Colonic mucosa (tissue), 4 donors: ENCODE measurements around the gene SARM1. TPM values are rescaled to one million over a fixed set of nuclear protein-coding genes. Genes with fewer than 3 reads are reported as not detected.

Experiments used
- DNase-seq: peaks from one replicate; pipeline ENCODE4 v3.0.0-alpha.2; 2020
- H3K27ac ChIP-seq: fragments of 200-600 bp; one replicate; pipeline ENCODE4 v1.8.0; 2021
- H3K27me3 ChIP-seq: fragments of 200-600 bp; one replicate; pipeline ENCODE4 v1.8.0; 2021
- H3K36me3 ChIP-seq: fragments of 200-600 bp; one replicate; pipeline ENCODE4 v1.8.0; 2021
- H3K4me1 ChIP-seq: fragments of 200-600 bp; one replicate; pipeline ENCODE4 v1.8.0; 2021; ENCODE audit warnings: mild to moderate bottlenecking
- H3K4me3 ChIP-seq: fragments of 200-600 bp; one replicate; pipeline ENCODE4 v1.8.0; 2021
- H3K9ac ChIP-seq, 2 donors: one replicate each; pipeline ENCODE4 v1.7.0; 2013; ENCODE audit warnings: control low read depth in 2 of 2, low read depth in 2 of 2, low read length in 2 of 2
- H3K9me3 ChIP-seq: fragments of 200-600 bp; one replicate; pipeline ENCODE4 v1.8.0; 2021
- CTCF ChIP-seq: fragments of 200-600 bp; IDR thresholded peaks from one replicate; pipeline ENCODE4 v1.8.0; 2022; ENCODE audit warnings: antibody characterized with exemption, mild to moderate bottlenecking
- intact Hi-C: fragments of 100-400 bp; cut with DNase I; formaldehyde crosslinking; loops from one replicate; pipeline ENCODE4 v1.14.1; 2022
- total RNA-seq, 2 donors: library from RNA; stranded (reverse); fragmentation: NEBNext Ultra II Directional in 1 of 2; extraction: Animal tissue kit (Norgen Biotek cat#: 25700) in 1 of 2; gene quantifications; one replicate each; pipeline ENCODE4 v1.2.1, GENCODE V29; 2021
- donor health status: healthy.
- donor health status: DM: no; HTN: no; CAD: no.
- donor health status: DM: no; HTN: no; CAD: no.

SARM1 gene
- total RNA-seq, 2 donors from 2014 or later: 7.7 to 10.8 TPM

- Histone ChIP-seq H3K4me1 (peaks cover 4% of the 10 kb centered on the region), H3K27ac (peak within 1 kb of the TSS; percentile 23), H3K4me3 (no peak within 1 kb of the TSS), H3K9me3 (no peaks in the 10 kb centered on the region), H3K36me3 (no peaks in the 10 kb centered on the region), H3K27me3 (peaks cover 16% of the 10 kb centered on the region), H3K9ac (no peak within 1 kb of the TSS)
- intact Hi-C loops: no loop called here
- no peak for DNase-seq
- TF ChIP-seq CTCF: no peak
Observed at GRCh38 chr17:28370035-28370743, 1.3 kb upstream of the SARM1 start, which contains the start of gene VTN. Gene VTN (minus strand): TSS chr17:28370307. CDS start chr17:28370203, 104 bp downstream.

DNA sequence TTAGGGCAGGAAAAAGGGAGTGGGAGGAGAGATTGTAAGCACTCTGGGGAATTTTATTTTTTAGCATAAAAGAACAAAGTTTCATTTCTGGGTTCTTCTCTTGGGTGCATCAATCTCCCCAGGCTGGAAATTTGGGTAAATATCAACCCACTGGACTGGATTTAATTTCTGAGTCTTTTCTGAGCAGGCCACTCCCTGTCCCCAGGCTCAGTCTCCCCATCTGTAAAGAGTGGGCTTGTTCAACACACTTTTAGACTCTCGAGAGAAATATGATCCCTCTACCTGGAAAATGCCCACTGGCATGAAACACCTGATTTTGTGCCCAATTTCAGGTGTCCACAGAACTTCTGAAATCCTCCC, 770 bp upstream of the SARM1 start:
- Histone ChIP-seq H3K27ac (peak overlapping the region; percentile 23), H3K4me3 (no peak overlapping the region), H3K9me3 (no peaks in the 10 kb centered on the region), H3K36me3 (no peaks in the 10 kb centered on the region), H3K9ac (no peak overlapping the region), H3K4me1 (peaks cover 4% of the 10 kb centered on the region), H3K27me3 (peaks cover 16% of the 10 kb centered on the region)
- DNase-seq: no peak
- intact Hi-C loops: no loop called here
- no peak for TF ChIP-seq CTCF

DNA sequence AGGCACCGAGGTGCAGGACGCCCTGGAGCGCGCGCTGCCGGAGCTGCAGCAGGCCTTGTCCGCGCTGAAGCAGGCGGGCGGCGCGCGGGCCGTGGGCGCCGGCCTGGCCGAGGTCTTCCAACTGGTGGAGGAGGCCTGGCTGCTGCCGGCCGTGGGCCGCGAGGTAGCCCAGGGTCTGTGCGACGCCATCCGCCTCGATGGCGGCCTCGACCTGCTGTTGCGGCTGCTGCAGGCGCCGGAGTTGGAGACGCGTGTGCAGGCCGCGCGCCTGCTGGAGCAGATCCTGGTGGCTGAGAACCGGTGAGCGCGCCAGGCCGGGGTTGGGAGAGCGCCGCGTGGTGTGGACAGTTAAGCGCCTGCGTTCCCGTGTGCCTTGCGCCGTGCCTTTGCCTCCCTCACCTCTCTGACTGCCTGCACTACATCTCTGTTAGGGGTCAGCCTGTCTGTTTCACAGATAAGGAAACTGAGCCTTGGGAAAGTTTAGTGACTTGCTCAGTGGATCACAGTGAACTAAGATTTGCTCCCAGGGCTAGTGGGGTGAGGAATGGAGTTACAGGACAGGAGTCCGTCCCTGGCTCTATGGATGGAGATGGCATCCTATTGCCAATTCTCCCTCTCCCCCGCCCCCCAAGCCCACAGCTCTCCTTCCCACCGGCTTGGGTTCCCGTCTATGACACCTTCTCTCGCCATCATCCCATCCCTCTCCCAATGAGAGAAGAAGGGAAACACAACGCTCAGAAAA, 880 bp downstream of the SARM1 start:
- Histone ChIP-seq H3K4me1 (peaks cover 4% of the 10 kb centered on the region), H3K9ac (peak overlapping the region in 1 of 2 donors; percentile 60), H3K27me3 (peaks cover 16% of the 10 kb centered on the region), H3K9me3 (no peaks in the 10 kb centered on the region), H3K36me3 (no peaks in the 10 kb centered on the region), H3K27ac (peak overlapping the region; percentile 23), H3K4me3 (peak overlapping the region; percentile 47)
- intact Hi-C loops: no loop called here
- DNase-seq: no peak
- TF ChIP-seq CTCF: no peak

DNA sequence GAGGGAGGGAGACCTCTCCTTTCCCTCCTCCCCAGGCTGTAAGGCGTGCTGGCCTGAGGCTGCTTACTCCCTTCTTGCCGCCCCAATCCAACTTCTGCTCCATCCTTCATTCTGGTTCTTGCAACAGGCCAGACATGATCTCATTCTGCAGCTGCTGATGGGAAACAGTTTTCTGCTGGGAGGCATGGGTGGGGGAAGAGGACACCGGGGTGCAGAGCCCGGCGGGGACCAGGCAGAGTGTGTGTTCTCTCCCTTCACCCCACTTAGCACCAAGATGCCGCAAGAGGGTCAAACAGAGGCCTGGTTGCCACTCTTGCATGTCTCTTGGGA, 1.4 kb downstream of the SARM1 start:
- TF ChIP-seq CTCF: no peak
- H3K4me1 ChIP-seq: peaks cover 4% of the 10 kb centered on the region
- intact Hi-C loops: no loop called here
- H3K9me3 ChIP-seq: no peaks in the 10 kb centered on the region
- no peak overlapping the region for H3K4me3 ChIP-seq
- no peak overlapping the region for H3K9ac ChIP-seq
- no peaks in the 10 kb centered on the region for H3K36me3 ChIP-seq
- peaks cover 16% of the 10 kb centered on the region for H3K27me3 ChIP-seq
- DNase-seq: no peak
- H3K27ac ChIP-seq: no peak overlapping the region

DNA sequence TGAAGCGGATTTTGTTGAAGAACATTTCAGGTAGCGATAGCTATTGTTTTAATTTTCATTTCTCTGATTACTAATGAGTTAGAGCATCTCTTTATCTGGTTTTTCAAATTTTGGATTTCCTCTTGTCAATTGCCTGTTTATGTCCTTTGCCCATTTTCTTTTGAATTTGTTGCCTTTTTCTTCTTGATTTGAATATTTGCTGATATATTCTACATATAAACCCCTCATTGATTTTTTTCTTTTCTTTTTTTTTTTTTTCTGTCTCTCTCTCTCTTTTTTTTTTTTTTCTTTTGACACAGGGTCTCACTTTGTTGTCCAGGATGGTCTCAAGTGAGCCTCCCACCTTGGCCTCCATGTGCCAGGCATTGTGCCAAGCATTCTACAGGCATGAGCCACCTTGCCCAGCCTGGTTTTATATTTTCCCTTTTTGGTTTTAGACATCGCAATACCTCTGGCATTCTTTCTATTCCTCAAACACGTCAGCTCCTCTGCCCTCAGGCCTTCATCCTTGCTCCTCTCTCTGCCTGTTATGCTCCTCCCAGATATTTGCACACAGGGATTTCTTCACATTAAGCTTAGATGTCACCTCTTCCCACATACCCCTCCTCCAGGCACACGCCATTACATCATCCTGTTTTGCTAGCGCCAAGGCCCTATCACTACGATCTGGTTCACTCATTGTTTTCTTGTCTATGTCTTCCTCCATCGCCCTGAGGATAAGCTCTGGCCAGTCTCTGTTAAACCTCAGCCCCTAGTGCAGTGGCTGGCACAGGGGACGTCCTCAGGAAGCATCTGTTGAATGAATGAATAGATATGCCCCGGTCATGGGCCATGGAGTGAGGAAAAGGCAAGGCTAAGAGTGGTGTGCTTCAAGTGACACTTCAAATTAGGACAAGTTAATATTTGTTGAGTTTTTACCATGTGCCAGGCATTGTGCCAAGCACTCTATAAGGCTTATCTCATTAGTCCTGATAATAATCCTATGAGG, 8.6 kb downstream of the SARM1 start:
- no peaks in the 10 kb centered on the region for H3K4me1 ChIP-seq
- no peaks in the 10 kb centered on the region for H3K36me3 ChIP-seq
- TF ChIP-seq CTCF: no peak
- H3K27ac ChIP-seq: no peak overlapping the region
- no peak overlapping the region for H3K9ac ChIP-seq
- intact Hi-C loops: loop anchor here (5.0 kb wide), 1 partner anchor 37 kb away; no protein-coding TSS in a partner anchor
- DNase-seq: no peak
- H3K27me3 ChIP-seq: peaks cover 7% of the 10 kb centered on the region
- no peak overlapping the region for H3K4me3 ChIP-seq
- H3K9me3 ChIP-seq: no peaks in the 10 kb centered on the region
